Stimulated activated CD4-positive, alpha-beta T cell treated with anti-CD3 and anti-CD28 coated beads, Interleukin-2, amount 100 ng/mL, for 48 hours (primary cell): ENCODE measurements around the gene CC2D1A.

Experiments
- DNase-seq, 2 donors: peaks; one replicate each; pipeline ENCODE4 v3.0.0-alpha.2; 2020

Gene CC2D1A

DNA sequence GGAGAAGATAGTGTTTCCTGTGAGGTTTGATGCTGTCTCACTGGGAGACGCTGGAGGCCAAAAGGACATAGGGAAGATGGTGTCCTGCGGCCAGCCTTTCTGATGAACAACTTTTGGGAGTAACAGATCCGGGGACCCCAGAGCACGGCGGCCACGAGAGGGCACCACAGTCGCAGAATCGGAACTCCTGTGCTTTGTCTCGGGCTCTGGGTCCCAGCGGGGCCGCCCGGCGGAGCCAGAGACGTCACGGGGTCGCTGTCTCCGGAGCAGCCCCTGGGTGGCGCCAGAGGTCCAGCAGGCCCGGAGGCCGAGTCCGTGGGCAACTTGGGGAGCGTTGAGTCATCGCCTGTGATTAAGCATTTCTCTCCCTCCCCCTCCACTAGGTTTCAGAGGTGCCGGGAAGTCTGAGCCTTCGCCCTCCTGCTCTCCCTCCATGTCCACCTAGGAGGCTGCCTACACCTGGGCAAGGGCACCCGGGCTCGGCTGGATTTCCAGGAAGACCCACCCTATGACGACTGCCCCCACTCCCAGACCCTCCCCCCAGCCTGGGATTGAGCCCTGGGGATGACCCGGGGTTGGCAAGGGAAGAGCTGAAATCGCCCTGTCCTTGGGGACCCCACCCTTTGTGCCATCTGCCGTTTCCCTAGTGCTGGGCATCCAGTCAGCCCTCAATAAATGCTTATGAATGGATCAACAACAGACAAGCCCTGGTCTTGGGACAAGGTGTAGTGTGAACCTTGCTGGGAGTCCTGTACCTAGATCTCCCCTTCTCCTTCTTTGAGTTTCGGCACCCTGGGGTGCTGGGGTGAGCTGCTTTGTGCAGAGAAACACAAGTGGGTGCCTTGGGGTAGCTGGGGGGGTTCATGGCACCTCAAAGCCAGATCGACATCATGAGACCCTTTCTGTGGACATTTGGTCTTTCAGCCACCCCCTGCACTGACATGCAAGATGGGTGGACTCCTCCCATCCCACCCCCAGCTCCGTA, 25.6 kb upstream of the CC2D1A start:
- DNase-seq, result peak; percentile 99

DNA sequence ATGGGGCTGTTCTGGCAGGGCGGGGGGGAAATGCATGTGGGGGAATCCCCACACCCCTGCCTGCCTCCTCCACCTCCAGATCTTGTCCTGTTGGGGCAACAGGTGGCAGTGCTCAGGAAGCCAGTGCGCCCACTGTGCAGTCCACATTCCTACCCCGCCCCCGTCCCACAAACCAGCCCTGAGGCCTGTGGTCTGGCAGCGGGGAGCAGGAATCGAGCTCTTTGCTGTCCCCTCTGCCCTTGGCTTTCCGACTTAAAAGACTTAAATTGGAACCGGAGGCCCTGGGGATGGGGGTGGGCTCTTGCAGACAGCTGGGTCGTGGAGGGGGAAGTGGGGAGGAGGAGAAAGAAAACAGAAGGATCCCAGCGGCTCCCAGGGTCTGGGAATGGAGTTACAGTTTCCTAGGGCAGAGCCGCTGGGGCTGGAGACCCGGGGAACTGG, 24.7 kb upstream of the CC2D1A start:
- no peak for DNase-seq

DNA sequence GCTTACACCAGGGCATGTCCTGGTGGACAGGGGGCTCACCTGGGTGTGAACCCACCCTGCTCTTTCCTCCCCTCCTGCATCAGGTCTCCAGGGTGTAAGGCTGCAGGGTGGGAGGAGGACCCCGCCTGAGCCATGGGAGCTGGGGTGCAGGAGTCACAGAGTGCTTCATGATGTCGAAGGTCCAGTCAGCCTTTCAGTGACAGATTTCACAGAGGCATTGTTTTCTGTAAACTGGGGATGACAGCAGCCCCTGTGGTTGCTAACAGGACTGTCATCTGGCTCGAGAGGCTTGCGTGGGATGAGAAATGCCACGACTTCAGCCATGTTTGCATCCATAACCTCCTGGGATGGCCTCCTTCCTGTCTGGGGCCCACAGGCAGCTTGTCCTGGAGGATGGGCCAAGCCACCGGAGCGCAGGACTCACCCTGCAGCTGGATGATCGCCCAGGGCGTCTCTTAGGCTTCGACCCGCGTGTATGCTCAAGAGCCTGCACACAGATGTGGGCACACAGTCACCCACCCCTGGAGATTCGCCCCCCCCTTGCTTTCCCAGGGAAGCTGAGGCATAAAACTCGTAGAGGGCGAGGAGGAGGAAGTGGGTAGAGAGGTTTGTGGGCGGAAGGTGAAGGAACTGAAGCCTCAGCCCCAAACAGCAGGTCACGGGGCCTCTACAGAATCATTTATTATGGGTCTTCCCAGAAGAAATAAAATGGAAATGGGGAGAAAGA, 24.1 kb upstream of the CC2D1A start:
- peak in 1 of 2 donors; percentile 37 for DNase-seq

DNA sequence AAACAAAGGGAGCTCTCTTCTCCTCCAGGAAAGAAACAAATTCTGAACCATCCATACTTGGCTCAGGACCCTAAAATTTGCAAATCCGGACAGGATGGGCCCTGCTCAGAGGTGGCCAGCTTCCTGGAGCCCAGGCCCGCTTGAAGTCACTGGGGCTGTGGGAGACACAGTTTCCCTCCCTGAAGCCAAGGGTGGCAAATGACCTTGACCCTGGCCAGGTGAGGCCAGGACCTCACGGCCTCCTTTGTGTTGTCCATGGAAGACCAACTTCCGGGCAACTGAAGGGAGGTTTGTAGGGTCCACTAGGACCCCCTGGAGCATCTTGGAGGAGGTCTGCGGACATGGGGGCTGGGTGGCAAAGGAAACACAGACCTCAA, 23.6 kb upstream of the CC2D1A start:
- DNase-seq, result no peak

DNA sequence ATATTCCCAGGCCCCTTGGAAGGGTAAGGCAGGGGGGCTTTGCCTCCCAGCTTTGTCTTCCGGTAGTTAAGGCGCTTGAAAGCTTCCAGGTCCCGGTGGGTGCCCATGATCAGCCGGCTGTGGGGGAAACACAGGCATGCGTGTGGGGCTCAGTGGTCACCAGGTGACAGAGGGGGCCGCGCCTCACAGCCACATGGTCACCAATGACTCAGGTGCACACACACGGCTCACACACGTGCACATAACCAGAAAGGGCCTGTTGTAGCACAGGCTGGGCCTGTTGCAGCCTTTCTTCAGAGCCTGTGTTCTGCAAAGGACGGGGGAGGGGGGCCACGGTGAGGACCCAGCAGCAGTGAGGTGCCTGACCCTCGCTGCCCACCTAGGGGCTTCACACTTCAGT, 23.2 kb upstream of the CC2D1A start:
- DNase-seq, result no peak

DNA sequence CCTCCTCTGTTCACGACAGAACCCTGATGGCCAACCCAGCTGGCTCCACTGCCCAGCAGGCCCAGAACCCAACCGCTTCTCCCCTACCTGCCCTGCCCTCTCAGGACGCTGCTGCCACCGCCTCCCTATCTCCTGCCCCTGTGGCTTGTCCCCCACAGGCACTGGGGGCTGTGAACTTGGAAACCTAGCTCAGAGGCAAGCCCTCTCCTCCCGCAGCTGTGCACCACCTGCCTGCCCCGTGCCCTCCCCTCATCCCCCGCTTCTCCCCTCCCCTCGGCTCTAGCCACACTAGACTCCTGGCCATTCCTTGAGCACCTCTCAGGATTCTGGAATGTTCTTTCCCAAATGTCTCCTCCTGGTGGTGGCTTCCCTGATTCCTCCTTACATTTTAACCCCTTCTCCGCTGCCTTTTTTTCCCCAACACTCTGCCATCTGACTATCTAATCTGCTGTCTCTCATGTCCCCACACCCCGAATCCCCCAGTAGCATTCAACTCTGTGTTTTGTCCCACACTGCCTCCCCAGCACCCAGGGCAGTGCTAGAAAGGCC, 22.4 kb upstream of the CC2D1A start:
- DNase-seq, result no peak

DNA sequence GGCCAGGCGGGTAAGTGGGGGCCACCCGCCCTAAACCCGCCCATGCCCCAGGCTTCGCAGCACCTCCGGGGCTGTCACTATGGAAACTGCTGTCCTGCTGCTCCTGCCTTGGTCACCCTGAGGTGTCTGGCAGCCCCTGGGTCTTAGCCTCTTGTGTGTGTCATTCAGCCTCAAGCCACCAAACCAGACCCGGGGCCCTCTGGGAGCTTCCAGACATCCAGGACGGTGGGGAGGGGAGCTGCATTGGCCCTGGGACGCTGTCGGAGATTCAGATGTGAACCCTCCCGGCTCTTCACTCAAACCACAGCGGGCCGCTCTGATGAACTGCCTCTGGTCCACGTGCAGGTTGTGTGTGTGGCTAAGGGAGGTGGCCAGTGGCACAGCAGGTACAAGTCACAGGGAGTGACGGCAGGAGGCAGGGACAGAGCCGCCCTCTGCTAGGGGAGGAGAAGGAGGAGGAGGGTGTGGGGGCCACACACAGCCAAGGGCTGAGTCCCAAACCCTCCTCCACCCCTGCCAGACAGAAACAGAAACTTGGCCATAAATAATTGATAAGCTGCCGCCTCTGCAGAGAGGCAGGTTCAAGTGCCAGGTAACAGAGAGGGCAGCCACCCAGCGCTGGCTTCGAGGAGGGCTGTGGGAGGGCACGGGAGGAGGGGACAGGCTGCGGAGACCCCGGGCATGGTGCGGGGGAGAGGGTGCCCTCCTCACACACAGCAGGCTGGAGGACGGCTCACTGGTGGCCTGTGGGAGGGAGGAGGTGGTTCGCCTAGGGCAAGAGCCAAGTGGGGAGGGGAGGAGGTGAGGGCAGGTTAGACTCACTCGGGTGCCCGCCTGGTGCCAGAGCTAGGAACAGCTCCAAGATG, 21.0 kb upstream of the CC2D1A start:
- DNase-seq, result no peak

DNA sequence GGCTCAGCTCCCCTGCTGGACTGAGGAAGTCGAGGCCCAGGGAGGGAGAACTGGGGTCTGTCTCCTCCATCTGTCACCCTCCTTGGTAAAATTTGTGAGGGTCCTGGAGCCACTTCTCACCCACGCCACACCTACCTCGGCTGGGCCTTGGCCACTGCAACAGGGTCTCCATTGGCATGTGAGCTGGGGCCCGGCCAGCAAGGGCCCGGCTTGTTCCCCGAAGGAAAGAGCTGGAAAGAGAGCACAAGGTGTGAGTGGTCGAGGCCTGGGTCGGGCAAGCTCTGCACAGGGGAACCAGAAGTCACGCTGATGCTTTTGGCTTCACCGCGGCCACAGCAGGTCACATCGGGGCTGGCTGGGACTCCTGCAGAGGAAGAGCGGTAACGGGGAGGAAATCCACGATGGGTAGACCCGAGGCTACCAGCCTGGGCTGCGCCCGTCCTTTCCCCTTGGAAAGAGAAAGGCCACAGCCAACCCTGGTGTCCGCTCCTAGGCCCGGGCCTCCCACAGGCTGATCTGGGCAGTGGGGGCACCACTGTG, 20.1 kb upstream of the CC2D1A start:
- DNase-seq, result no peak

DNA sequence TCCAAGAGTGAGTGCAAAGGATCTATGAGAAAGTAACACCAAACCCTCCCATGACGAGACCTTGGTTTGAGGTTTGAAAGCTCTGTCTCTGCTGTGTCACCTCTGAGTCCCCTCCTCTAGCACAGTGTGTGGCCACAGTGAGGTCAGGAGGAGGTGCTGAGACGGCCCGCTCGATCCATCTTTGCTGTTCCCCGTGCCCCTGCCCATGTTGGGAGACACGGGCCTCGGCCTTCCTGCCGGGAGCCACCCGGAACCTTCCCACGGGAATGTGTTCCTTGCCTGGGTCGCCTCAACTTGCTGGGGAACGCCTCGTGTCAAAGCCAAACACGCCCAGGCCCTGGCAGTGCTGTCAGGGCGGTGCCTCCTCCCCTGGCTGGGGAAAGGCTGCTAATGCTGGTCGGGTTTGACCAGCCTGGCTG, 19.0 kb upstream of the CC2D1A start:
- DNase-seq, result no peak

DNA sequence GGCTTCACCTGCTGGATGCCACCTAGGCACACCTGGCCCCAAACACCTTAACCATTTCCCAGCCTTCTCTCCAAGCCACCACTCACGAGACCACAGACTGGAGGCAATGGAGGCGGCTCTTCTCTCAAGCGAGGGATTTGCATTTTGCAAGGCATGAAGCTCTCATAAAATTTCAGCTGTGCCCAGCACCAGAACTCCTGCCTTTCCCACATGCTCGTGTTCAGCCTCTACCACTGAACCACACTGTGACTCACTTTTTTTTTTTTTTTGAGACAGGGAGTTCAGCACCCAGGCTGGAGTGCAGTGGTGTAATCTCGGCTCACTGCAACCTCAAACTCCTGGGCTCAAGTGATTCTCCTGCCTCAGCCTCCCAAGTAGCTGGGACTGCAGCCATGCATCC, 18.5 kb upstream of the CC2D1A start:
- DNase-seq, result no peak

DNA sequence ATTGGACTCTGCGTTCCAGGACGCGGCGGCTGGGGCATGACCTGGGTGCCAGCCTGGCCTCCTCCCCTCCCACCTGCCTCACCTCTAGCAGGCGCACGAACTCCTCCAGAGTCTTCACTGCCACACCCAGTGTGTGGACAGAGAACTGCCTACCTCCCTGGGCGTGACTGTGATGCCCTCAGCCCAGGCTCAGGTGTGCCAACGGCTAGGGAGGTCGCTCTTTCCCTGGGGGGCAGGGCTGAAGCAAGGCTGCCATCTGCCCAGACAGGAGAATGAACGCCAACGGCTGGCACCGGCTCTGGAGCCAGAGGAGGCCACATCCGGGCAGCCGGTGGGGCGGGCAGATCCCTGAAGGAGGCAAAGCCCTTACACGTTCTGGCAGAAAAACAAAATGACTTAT, 17.7 kb upstream of the CC2D1A start:
- DNase-seq, result no peak

DNA sequence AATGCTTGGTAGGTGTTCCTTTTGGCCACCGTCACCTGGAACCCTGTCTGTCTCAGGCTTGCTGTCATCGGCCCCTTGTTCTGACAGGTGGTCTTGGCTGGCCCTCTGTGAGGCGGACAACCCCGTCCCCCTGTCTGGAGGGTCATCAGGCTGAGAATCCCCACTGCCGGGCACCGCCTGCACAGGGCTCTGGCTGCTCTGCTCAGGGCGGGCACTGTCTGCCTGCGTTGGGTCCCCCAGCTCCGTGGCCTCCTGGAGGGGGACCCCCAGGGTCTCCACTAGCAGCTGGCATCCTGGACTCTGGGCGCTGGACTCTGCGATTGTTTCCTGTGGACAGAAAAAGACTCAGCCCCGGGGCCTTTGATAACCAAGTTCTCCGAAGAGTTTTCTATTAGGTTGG, 15.9 kb upstream of the CC2D1A start:
- no peak for DNase-seq

DNA sequence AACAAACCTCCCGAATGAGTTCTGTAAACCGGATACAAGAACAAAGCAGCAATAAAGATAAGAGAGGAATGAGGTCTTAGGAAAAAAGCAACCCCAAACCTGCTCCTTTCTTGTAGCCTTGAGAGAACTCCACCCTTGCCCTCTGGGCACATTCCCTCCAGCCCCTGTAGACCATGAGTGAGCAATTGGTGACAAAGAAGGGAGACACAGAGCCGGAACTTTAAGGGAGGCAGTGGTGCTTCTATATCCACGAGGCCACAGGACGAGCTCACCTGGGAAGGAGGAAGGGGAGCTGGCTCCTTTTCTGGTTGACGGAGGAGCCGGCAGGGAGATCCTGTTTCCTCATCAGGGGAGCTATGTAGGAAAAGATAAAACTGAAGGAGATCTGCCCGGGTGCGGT, 13.1 kb upstream of the CC2D1A start:
- no peak for DNase-seq

DNA sequence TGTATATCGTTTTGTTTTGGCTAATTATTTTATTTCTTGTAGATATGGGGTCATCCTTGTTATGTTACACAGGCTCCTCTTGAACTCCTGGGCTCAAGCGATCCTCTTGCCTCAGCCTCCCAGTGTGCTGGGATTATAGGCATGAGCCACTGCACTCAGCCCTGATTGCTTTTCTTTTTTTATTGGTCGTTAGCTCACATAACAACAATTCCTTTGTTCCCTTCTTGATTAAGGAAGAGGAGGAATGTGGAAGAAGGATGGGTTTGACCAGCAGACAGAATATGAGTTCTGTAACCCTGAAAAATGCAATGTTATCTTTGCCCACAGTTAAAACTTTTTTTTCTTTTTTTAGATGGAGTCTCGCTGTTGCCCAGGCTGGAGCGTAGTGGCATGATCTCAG, 11.4 kb upstream of the CC2D1A start:
- DNase-seq, result no peak

DNA sequence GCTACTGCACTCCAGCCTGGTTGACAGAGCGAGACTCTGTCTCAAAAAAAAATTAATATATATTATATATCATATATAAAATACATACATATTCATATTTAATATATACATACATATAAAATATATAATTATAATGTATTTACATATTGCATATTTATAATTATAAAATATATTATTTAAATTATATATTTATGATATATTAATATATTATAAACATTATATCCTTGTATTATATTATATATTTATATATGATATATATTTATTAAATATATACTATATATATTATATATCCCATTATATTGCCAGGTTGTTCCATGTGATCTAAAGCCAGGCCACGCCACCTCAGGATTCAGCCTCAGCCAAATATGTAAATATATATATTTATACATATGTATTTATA, 9.8 kb upstream of the CC2D1A start:
- no peak for DNase-seq

DNA sequence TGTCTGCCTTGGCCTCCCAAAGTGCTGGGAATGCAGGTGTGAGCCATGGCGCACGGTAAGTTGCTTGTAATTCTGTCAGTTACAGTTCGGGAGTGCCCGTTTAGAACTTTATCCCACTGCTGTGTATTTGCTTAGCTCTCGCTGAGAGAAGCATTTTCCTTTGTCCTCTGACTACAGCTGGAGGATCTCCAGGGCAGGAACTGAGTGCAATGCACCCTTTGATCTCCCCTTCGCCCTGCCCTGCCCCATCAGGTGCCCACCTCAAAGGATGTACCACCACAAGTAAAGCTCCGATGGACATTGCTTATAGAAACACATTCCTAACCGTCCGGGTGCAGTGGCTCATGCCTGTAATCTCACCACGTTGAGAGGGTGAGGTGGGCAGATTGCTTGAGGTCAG, 6.6 kb upstream of the CC2D1A start:
- no peak for DNase-seq

DNA sequence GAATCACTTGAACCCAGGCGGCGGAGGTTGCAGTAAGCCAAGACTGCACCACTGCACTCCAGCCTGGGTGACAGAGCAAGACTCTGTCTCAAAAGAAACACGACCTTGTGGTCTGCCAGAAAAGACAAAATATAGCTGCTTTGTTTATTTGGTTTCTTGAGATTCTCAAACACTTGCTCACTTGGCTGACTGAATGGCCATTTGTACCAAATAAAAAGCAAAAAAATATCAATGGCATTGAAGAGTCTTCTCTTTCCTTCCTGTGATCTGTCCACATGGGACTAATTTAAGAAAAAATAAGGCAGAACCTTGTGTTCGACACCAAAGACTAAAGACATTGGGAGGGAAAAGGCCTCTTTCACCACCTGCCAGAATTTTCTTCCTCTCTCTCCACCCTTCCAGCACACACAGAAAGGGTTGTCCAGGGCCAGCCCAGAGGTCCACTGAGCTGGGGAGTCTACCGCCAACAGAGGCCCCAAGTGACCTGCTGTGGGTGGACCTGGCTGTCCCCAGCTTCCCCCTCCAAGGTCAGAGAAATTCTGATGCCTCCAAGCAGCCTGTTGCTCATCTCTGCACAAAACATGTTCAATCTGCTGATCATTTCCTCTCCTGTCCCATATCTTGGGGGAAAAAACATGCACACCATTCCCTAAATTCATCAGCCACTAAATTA, 6.0 kb upstream of the CC2D1A start:
- DNase-seq, result no peak

DNA sequence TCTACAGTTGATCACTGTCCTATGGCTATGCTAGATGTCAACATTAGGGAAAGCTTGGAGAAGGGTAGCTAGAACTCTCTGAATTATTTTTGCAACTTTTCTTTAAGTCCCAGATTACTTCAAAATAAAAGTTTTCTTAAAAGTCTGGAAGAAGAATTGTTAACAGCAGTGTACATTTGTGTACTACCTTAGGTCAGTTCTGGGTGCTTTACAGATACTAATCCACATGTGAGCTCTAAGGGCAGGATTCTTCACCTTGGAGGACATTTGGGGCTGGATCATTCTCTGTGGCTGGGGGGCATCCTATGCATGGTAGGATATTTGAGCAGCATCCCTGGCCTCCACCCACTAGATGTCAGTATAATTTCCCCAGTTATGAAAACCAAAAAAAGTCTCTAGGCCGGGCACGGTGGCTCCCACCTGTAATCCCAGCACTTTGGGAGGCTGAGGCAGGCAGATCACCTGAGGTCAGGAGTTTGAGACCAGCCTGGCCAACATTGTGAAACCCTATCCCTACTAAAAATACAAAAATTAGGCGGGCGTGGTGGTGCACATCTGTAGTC, 2.9 kb upstream of the CC2D1A start:
- no peak for DNase-seq

DNA sequence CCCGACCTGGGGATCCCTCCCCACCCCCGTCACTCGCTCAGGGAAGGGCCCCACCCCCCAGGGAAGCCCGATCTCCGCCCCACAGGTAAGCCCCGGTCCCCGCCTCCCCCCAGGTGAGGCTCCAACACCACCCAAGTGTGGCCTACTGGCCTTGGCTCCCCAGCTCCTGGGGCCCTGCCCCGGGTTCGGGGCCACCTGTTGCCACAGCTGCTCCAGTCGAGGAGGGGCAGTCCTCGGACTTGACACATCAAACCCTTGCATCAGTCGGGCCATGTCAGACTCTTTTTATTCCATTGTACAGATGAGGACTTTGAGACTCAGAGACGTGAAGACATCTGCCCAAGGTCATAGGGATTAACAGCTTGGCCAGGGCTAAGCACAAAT, 512 bp downstream of the CC2D1A start:
- DNase-seq, result no peak

DNA sequence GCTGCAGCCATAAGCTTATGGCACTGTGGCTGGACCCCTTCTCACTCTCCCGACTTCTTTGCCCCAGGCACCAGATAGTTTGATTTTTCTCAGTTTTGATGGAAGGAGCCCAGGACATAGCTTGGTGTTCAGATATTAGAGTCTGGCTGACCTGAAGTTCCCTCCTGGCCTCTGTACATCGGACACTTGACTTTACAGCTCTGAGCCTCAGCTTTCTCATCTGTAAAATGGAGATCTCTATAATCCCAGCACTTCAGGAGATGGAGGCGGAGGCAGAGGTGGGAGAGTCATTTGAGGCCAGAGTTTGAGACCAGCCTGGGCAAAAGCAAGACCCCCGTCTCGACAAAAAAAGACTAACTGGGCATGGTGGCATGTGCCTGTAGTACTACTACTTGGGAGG, 909 bp downstream of the CC2D1A start:
- DNase-seq, result no peak

DNA sequence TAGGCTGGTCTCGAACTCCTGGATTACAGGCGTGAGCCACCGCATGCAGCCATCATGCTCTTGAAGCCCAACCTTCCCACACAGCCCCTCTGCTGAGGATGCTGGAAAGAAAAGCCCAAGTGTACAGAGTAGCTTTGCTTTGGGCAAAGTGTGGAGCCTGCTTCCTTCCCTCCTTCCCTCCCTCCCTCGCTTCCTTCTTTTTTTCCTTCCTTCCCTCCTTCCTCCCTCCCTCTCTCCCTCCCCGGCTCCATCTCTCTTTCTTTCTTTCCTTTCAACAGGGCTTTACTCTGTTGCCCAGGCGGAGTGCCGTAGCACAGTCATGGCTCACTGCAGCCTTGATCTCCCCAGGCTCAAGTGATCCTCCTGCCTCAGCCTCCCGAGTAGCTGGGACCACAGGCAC, 2.7 kb downstream of the CC2D1A start:
- no peak for DNase-seq

DNA sequence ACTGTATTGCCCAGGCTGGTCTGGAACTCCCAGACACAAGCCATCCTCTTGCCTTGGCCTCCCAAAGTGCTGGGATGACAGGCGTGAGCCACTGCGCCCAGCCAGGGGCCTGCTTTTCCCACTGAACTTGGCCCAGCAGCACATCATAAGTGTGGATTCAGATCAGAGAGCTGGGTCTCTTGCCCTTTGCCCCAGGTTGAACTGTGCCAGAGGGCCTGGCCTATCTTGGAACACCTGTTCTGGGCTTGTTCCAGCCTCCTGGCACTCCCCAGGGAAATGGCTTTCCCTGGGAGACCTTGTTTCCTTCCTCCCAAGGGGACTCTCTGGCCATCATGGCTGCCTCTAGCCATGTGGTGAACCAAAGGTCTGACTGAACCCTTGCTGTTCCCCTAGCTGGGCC, 3.4 kb downstream of the CC2D1A start:
- no peak for DNase-seq
